Activated CD4-positive, alpha-beta T cell treated with anti-CD3 and anti-CD28 coated beads, Interleukin-2, amount 50 U/mL, for 24 hours (primary cell): ENCODE data around the gene ATP6V0B.

Experiments used
- DNase-seq, 2 donors: peaks; one replicate each; pipeline ENCODE4 v3.0.0-alpha.2; 2020; ENCODE audit warnings: low read depth in 1 of 2, low spot score in 1 of 2

The ATP6V0B gene

GRCh38 chr1:44024903-44025525 lies 50.3 kb downstream of the ATP6V0B start:
- DNase-seq: no peak

- no peak for DNase-seq
Measured at GRCh38 chr1:44025816-44026215, 51.1 kb downstream of the ATP6V0B start.

- no peak for DNase-seq
Measured at GRCh38 chr1:44027320-44027719, 52.6 kb downstream of the ATP6V0B start.
